Kidney tubule cell (primary cell): Measurements from ENCODE around the gene SLC22A17.

ENCODE experiments used
- DNase-seq: peaks from one replicate; pipeline ENCODE4 v3.0.0-alpha.2; 2018; ENCODE audit warnings: low spot score

Gene SLC22A17

DNA sequence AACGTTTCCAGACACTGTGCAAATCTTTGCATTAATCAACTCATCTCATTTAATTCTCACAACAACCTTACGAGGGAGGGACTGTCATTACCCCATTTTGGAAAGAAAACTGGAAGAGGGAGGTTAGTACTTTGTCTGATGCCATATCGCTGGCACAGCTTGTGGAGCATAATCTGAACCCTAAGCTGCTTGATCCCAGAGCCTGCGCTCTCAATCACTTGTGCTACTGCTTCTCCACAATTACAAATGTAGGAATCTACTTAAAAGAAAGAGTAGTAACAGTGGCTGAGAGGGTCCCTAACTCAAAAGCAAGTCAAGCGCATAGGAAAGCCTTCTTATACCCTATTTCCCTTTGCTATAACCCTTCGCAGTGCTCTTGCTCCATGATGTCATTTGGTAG is 9.1 kb upstream of the SLC22A17 start:
- no peak for DNase-seq

DNA sequence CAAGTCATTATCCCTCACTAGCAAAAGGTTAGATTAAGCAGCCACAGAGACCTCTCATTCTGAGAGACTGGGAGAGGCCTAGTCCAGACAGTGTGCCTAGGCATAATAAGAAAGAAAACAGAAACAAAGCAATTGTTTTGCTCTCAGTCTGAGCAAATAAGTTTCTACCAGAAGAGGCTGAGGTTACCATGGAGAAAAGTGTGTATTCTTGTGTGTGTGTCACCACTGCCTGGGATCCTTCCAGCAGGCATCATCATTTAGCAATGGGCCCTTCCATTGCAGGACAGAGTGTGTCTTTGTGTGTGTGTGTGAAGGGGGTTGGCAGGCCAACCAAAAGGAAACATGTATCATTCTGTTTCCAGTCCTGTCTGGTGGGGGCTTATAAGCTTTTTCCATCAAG is 8.6 kb upstream of the SLC22A17 start:
- DNase-seq = peak; percentile 39

DNA sequence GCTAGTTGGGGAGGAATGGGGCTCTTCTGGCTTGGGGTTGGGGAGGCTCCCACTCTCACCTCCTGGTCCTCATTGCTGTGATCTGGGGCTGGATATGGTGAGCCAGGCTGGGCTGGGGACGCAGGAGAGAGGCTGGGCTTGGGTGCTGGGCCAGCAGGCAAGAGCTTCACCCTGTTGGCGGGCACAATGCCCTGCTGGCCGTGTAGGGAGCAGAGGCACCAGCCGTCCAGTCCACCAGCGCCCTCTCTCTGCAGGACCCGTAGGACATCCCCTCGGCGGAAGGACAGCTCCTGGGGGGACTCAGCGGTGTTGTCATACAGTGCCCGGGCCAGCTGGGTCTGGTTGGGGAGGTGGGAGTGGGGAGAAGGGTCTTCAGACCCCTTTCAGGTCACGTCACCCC is 7.8 kb upstream of the SLC22A17 start:
- DNase-seq = no peak

DNA sequence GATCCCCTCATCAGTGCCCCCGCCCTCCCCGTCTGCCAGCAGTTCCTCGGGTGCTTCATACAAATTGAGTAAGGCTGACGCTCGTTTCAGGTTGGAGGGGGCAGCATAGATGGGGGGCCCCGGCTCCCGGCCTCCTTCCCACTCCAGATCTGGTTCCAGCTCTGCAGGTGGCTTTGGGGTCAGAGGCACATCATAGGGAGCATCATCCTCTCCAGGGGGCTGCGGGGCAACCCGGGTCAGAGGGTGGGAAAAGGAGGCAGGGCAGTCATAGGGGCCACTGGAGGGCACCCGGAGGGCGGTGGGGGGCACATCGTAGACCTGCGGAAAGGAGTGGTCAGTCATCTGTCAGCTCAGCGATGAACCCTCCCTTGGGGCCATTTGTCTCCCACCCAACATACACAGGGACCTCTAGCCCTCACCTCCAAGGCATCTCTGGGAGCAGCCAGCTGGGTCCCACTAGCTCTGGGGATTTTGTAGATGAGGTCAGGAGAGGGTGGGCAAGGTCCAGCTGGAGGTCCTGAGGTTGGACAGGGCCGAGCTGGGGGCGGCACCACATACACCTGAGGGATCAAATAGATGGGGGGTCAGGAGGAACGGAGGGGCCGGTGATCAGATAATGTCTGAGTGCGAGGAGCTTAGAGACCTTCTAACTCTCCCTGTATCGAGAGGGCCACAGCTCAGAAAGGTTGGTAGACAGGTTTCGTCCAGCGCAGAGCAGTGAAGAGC is 7.2 kb upstream of the SLC22A17 start:
- no peak for DNase-seq

DNA sequence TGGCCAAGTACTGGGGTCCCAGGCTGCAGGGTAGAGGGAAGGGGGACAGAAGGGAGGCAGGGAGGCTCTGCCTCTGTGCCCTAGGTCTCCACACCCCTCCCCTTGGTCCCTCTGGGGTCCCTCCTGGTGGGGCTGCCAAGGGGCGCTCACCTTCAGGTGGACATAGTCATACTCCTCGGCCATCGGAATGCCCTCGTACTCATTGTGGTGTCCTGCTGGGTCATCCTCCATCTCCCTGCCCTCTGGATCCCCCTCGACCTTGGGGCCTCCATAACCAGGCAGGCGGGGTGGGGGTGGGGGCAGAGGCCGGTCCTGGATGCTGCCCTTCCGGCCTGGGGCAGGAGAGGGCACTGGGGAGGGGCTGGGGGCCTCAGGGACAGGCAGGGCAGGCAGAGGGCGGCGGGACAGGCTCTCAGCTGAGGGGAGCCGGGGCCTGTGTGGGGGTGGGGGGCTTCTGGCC is 6.5 kb upstream of the SLC22A17 start:
- DNase-seq = no peak

DNA sequence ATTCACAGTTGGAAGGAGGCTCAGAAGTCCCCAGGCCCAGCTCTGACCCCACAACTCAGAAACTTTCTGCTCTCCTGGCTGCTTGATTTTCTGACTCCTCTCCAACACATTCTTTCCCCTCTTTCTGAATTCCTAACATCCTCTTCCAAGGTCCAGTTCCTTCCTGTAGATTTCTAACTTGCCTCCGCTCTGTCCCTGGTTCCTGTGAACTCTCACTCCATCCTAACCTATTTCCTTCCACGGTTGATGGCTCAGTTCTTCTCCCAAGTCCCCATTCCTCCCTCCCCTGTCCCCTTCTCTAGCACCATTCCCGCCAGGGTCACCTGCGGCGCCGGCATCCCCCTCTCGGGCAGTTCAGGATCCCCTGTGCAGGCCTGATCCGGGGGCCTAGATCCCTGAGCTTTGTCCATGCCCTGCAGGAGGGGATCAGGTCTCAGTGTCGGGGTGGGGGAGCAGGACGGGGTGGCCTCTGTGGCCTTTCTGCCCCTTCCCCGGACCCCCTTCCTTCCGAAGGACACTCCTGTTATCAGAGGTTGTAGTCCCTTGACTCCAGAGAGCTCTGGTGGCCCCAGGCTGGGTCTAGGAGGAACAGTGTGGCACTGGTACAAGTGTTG is 6.0 kb upstream of the SLC22A17 start:
- no peak for DNase-seq

DNA sequence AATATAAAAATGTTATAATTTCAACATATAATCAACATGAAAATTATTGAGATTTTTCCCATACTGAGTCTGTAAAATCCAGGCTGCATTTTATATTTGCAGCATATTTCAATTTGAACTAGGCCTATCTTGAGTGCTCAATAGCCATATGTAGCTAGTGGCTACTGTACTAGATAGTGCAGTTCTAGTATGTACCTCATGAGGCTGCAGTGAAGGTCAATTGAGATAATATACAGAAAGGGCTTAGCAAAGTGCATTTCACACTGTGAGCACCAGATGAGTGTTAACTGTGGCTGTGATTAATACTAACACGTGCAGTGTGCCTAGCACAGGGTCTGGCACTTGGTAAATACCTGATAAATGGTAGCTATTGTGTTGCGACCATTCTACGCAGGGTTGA is 5.4 kb upstream of the SLC22A17 start:
- DNase-seq = no peak

DNA sequence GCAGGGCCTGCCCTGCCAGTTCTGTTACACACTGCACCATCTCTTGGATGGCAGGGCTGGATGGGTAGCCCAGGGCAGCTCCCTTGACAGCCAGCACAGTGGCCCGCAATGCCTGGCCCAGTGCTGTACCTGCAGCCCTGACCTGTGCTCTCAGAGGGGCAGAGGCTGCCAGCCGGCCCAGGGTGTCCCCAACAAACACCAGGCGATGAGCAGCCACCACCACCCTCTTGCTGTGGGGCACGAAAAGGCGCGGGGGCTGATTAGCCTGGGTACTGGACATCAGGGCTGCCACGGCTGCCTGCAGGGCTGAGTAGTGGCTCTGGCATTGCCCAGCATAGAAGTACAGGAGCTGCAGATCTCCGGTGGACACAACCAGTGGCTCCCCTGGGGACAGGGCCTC is 4.6 kb upstream of the SLC22A17 start:
- no peak for DNase-seq

DNA sequence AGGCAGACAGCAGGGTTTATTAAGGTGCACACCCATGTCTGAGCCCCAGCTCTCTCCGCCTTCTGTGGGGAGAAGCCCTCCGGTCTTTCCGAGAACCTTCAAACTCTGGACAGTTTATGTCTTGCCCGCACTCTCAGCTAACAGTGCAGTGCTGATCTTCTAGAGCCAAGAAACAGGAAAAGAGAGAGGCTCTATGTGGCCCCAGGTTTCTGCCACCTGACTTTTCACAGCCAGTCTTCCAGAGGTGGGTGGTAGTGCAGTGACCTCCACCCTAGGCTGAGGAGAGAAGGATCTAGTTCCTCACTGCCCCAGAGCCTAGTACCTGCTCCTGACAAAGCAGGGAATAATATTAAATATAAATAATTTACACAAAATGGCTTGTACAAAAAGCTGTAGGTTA is 4.0 kb upstream of the SLC22A17 start:
- no peak for DNase-seq

DNA sequence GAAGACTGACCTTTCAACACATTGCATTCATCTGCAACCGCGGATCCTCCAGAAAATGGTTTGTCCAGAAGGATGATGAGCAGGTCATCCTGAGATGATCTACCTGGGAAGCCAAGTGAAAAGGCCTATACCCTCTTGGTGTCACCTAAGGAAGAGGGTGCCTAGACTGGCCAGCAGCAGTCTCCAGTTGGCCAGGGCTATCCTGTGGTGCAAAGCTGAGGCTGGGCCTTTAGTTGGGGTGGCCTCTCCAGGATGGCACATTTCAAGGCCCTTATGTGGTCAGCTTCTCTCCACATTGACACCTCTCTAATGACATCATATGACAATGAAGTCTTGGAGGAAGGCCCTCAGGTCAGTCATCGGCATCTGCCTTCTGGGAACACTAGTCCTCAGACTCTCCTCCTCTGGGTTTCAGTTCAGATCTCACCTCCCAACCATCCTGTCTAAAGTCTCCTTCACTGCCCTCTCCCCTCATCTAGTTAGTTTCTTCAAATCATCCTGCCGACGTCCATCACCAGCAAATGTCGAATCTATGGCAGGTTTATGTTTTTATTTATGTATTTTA is 3.3 kb upstream of the SLC22A17 start:
- DNase-seq = no peak

DNA sequence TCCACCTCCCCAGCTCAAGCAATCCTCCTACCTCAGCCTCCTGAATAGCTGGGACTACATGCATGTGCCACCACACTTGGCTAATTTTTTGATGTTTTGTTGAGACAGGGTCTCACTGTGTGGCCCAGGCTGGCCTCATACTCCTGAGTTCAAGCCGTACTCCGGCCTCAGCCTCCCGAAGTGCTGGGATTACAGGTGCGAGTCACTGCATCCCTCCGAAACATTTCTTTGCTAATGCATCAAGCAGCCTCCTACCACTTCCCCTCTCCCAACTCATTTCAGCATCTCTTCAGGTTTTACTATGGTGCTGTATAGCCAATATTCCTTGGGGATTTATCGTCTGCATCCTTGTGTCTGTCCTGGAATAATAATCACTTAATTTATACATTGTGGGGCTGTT is 2.3 kb upstream of the SLC22A17 start:
- DNase-seq = no peak

DNA sequence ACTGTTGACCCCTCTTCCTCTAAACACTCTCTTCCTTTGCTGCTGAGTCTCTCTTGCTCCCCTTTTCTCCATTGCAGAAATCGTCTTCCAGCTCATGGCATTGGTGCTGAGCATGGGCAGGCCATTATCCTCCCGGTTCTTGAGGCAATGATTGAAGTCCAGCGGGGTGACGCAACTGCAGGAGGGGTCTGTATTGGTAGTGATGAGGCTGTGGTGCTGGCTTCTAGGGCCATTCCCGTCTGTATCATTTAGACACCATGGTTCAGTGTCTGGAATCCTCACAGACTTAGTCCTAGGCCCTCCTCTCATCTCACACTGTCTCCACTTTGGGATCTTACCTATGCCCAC is 720 bp upstream of the SLC22A17 start:
- no peak for DNase-seq

DNA sequence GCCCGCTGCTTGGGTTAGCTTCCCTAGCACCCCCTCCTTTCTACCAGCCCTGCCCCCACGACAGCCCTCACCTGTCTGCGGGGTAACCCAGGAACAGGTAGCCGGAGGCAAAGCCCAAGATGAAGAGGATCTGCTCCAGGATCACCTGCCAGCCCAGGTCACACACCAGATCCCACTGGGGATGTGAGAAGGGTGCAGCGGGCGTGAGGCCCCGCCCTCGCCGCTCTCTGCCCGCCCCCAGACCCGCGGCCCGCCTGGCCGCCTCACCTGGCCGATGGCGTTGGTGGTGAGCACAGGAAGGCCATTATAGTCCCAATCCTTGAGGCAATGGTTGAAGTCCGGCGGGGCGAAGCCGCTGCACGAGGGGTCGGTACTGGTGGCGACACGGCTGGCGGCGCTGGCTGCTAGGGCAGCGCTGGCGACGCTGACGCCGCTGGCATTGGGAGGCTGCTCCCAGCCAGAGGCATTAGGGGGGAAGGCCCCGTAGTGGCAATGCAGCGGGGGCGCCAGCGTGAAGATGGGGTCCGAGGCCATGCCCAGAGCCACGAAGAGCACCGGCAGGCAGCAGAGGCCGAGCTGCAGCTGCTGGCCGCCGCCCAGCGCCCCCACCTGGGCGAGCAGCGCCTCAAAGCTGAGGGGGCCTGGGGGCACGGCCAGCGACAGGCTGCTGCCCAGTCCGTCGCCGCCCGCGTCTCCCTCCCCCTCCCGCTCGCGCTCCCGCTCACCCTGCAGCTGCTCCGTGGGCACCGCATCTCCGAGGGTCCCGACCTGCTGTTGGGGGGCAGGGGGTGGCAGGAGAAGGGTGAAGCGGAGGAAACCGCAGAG is 794 bp downstream of the SLC22A17 start:
- DNase-seq = no peak

DNA sequence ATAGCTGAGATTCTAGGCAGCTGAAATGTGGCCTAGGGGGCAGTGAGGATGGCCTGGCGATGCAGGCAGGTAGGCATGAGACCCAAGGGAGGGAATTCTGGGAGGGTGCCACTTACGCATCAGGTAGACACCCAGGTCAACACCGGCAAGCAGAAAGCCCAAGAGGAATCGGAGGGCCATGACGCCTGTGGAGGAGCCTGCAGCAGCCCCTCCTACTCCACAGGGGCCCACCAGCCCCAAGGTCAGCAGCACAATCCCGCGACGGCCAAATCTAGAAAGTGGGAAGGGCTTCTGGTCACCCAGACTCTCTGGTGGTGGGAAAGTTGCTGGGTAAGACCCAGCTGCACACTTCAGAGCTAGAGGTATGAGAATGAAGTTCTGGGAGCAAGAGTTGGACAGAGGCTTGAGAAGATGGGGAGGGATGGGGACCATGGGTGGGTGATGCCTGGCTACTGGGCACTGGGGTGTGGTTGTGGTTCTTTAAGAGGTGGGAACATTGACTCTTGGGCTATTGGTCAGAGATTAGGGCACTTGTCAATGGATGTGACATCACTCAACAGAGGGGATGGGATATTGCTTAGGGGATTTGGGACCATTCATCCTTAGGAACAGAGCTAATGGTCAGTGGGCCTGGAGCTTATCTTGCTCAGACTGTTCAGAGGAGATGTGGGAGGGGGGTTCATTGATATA is 3.4 kb downstream of the SLC22A17 start:
- no peak for DNase-seq

DNA sequence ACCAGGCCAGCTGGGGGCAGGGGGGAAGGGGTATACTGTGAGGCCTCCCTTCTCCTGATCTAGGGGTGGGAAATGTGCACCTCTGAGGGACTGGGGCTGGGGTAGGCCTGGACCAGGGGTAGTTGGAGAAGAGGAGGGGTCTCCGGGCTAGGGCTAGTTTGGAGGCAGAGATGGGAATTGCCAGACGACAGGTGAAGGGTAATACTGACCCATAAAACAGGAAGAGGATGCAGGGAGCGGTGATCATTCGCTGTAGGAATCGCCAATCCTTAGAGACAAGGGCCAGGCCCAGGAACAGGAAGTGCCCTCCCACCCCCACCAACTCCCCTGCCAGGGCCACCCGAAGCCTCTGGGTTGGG is 4.4 kb downstream of the SLC22A17 start:
- DNase-seq = no peak

DNA sequence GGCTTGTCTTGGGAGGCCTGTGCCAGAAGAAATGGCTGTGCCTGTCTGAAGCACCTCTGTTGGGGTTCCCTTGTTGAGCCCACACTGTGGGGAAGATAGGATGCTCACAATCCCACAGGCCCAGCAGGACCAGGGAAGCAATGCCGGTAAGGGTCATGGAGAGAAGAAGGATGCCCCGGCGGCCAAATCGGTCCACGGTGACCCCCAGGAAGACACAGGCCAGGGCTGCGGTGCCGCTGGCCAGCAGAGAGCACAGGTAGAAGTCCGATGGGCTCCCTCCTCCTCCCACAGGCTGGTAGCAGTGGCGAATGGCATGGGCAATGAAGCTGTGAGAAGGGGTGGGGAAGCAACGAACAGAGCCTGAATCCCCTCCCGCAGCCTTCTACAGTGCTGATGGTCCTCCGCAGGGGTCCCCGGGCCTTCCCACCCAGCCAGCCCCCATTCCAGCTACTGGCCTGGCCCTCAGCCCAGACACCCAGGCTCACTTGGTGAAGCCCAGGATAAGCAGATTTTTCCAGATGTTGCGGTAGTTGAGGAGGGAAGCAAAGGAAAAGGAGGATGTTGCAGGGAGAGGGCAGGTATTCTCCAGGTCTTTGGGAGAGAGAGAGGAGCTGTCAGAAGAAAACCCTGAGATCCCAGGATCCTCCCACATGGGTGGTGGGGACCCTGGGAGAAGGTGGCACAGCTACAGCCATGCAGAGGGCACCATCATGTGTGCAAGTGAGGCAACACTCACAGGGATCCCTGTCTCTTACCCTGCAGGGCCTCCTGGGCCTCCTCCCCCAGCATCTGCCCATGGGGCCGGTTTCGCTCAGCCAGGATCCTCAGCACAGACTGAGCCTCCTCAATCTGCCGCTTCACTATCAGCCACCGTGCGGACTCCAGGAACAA is 5.0 kb downstream of the SLC22A17 start:
- no peak for DNase-seq

DNA sequence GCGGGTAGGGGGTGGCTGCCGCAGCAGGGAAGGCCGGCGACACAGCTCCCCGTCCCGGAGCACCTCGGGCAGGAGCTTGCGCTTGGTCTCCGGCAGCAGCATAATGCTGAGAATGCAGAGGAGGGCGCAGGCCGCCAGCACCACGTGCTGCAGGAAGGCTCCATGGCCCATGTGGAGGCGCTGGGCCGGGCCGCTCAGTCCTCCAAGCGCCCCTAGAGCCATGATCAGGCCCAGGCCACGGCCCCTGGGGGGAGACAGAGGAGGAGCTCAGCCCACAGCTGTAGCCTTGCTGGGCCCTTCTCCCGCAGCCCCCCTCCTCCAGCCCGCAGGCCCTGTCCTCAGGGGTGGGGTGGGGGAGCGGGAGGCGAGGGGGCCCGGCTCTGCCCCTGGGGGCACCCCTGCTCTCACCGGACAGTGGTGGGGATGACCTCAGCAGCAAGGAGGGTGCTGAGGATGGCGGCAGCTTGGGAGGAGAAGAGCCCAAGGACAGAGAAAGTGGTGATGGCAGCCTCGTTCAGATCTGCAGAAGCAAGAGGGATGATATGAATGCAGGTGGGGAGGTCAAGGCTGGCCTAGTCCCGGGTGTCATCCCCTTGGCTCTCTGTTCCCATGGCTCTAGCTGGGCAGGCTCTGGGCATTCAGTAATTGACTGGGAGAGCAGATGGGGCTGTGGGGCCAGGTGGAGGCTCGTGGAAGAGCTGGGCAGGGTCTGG is 5.8 kb downstream of the SLC22A17 start:
- no peak for DNase-seq

DNA sequence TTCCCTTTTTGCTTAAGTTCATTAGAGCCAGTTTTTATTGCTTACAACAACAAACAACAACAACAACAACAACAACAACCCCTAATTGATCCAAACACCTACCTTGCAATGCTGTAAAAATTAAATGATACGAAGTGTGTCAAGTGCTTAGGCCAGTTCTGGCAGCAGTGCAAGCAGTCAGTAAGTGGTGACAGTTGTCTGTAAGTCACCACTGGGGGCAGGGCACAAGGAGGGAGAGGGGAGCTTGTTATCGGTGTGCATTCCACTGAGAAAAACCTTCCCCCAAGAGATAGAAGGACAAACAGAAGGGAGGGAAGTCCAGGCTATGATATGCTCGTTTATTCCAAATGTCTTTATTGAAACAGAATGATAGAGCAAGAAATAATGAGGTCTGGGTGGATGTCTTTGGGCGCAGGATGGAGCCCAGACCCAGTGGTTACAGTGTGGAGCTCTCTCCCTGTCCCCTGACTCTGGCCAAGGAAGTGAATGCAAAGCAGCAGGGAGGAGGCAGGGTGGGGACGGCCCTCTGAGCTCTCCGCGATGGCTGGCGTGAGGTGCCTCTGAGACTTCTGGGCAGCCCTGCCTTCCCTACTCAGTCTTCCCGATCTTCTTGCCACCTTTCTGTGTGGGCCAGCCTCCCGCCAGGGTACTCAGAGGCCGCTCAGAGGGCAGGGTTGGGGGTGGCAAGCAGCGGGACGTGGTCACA is 6.5 kb downstream of the SLC22A17 start:
- no peak for DNase-seq

DNA sequence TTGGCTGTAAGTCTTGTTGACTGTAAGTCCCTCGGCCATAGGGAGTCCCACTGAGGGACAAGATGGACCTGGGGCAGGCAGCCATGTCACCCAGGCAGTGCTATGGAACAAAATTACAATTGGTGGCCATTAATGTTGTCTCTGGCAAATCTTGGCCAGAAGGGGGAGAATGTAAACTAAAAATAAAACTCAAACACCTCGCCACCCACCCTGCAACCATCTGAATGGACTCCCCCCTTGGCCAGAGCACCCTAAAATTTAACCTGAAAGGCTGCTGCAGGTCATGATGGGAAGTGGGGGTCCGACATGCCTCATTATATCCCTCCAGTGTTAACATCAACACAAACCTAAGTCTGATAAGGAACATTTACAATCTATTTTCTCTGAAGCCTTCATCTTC is 8.2 kb downstream of the SLC22A17 start:
- DNase-seq = no peak
